Measurements from ENCODE around the gene XYLB.

- TF ChIP-seq CTCF (IDR thresholded peaks at IDR 0.05) (no peak), POLR2A (IDR thresholded peaks at IDR 0.05) (no peak)
Measured at GRCh38 chr3:38386992-38387750, 40.6 kb downstream of the XYLB start.

Measured in esophagus squamous epithelium (tissue), 4 donors.